NCI-H82 treated with DMSO at 0.1 percent for 48 hours (cell line): ENCODE results near the gene OR10G4.
"Not testable (repeated sequence)": the region's sequence is repeated elsewhere in the genome, so short reads cannot be mapped to it uniquely, and the experiment has no call there.

Experiments
- DNase-seq: peaks from one replicate; lab custom pipeline; 2025; ENCODE audit not compliant: unreplicated experiment; lab: John Stamatoyannopoulos, UW

The OR10G4 gene, protein sequence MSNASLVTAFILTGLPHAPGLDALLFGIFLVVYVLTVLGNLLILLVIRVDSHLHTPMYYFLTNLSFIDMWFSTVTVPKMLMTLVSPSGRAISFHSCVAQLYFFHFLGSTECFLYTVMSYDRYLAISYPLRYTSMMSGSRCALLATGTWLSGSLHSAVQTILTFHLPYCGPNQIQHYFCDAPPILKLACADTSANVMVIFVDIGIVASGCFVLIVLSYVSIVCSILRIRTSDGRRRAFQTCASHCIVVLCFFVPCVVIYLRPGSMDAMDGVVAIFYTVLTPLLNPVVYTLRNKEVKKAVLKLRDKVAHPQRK

DNA sequence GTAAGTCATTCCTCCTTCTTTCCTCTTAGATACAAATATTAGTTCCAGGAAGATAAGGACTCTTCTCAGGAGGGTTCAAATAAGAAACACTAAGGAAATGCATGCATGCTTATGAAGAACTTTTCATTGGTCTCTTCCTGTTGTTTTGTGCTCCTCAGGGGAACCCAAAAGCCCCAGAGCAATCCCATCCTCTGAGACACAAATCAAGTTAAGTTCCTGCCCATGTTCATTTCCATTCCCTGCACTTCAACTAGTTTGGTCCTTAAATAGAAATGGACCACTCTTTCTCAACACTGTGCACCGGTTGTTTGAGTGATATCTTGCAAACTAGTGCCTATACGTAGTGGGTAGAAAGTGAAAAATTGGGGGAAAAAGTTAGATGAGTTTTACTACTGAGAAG, at the start of gene OR10G4:
TSS of gene OR10G4 (plus strand) at position 301 of the 400 bp plus-strand sequence. CDS start 2,578 bp downstream, outside the sequence.
- no peak for DNase-seq

DNA sequence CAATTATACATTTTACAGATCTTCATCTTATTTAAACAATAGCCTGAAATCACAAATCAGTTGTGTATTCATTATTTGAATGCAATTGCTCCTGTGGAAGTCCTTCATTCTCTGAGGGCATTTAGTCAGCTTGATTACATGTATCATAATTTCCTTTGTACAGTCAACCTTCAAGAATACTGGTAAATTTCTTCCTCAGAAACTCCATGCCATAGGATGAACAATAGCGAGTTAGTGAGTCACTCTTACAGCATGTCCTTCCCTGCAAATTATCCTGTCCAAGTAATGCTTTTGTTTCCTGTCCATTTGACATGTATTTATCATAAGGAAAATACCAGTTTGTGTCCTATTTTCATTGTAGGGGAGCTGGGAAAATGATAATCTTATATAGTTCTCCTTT, 39.0 kb upstream of the OR10G4 start:
- DNase-seq: no peak

DNA sequence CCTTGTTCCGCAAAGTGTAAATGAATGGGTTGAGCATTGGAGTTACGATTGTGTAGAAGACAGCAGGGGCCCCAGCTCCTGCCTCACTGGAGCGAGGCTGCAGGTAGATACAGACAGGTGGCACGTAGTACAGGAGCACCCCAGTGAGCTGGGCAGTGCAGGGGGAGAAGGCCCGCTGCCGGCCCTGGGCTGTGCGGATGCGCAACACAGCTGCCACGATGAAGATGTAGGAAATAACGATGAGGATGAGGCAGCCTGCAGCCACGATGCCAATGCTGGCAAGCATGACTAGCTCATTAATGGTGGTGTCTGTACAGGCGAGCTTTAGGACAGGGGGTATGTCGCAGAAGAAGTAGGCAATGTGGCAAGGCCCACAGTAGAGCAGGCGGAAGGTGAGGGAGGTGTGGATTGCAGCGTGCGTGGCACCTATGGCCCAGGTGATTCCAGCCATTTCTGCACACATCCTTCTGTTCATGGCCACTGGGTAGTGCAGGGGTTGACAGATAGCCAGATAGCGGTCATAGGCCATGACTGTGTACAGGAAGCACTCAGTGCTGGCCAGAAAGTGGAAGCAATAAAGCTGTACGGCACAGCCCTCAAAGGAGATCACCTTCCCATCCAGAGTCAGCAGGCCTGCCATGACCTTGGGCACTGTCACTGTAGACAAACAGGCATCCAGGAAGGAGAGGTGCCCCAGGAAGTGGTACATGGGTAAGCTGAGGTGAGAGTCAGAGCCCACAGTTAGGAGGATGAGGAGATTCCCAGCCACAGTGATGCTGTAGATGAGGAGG, 35.8 kb upstream of the OR10G4 start:
- no peak for DNase-seq

DNA sequence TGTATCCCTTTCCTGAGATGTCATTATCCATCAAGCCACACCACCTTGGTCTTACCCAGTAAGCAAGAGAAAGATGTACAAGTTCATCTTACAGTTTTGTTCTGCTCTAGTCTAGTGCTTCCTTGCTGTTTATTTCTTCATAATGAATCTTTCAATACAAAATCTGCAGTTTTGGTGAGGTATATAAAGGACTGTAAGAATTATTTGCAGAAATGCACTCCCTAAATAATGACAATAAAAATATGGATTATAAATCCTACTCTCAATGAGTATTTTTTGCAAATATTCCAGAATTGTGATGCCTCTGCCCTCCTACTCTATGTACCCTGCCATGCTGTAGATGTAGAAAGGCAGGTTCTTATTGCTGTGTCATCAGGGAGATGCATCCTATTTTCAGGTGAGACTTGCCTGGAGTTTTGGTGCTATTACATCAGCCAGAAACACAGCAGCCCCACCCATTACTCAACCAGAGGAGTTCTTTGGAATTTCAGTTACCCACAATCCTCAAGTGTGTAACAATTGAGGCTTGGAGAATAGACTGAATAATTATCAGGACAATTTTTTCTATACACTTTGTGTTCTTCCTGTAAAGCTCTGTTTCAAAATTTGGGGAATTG, 35.0 kb upstream of the OR10G4 start, which contains the start of gene OR10S1:
TSS of gene OR10S1 (minus strand) at position 51 of the 617 bp plus-strand sequence. CDS start 117 bp downstream, outside the sequence.
- DNase-seq: no peak

DNA sequence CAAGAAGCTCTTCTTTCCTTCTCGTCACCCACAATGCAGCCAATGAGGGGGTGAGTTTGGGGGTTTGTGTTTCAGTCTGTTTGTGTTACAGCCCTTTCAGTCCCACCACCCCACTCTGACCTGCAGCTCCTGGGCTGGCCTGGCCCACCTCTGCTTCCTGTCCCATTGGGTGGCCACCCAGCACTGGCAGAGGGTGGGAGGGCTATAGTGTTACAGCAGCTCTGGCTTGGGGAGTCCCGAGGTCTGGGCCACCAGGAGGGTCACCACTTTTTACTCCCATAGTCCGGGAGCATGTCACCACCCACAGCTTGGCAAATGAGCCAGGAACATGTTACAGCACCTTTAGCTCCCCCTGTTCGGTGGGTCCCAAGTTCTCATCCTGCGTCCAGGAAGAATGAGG, 33.5 kb upstream of the OR10G4 start:
- DNase-seq: no peak

DNA sequence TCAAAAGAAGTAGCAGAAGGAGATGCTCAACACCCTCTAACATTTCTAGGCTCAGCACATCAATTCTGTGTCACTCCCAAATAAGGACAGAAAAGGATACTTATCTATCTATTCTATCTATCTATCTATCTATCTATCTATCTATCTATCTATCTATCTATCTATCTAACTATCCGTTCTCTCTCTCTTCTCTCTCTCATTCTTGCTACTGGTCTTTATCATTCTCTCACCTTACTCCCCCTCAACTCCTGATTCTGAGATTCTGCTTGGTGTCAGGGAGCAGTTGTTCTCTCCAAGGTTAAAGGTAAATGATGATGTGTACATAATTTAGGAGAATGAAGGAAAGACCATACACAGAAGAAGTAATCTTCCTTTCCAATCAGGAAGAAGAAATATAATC, 17.7 kb upstream of the OR10G4 start, which contains the start of gene OR10G6:
TSS of gene OR10G6 (minus strand) at position 43 of the 400 bp plus-strand sequence. CDS start at position 43, 0 bp downstream.
- no peak for DNase-seq

DNA sequence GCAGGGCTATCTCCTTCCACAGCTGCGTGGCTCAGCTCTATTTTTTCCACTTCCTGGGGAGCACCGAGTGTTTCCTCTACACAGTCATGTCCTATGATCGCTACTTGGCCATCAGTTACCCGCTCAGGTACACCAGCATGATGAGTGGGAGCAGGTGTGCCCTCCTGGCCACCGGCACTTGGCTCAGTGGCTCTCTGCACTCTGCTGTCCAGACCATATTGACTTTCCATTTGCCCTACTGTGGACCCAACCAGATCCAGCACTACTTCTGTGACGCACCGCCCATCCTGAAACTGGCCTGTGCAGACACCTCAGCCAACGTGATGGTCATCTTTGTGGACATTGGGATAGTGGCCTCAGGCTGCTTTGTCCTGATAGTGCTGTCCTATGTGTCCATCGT, 3.0 kb downstream of the OR10G4 start:
- DNase-seq: not testable (repeated sequence)

DNA sequence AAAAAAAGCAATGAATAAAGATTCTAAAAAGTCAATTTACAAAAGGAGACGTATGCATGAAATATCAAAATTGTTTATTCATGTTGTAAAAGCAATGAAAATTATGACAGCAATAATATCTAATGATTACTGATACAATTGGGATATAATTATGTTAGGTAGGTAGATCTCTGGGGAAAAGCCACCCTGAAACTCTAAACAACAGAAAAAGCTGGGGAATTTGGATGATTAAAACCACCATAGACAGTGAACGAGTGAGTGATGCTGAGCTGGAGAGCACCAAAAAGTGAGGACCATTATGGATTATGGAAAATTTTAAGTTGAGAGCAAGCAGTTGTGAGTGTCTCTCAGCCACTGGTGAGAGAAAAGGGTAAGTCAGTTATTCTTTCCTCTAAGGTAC, 13.7 kb downstream of the OR10G4 start, which contains the start of gene OR10G8:
TSS of gene OR10G8 (plus strand) at position 301 of the 400 bp plus-strand sequence. CDS start 2,825 bp downstream, outside the sequence.
- no peak for DNase-seq

DNA sequence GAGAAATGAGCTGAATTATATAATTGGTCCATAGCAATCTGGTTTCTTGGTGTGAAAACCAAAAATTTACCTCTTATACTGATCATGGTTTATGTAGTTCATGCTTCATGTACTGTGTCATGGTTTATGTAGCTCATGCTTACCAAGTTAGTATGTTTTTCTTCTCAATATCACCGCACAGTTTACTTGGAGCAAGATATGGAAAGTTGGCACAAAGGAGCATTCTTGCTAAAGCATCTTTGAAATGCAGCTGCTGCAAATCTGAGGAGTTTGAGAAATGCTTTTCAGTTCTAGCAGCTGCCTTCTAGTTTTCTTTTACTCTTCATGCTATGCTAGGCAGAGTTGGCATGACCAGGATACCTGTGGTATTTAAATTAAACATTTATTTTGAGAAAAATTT, 23.9 kb downstream of the OR10G4 start:
- DNase-seq: no peak

DNA sequence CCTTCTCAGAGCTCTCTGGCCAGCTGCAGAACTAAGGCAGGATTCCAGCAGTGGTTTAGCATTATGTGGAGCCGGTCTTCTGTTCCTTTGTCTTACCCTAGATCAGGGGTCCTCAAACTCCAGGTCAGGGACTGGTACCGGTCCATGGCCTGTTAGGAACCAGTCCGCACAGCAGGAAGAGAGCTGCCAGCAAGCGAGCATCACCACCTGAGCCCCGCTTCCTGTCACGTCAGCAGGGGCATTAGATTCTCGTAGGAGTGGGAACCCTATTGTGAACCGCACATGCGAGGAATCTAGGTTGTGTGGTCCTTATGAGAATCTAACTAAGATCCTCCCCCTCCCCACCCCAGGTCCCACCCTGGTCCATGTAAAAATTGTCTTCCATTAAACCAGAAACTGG, 26.8 kb downstream of the OR10G4 start:
- no peak for DNase-seq

DNA sequence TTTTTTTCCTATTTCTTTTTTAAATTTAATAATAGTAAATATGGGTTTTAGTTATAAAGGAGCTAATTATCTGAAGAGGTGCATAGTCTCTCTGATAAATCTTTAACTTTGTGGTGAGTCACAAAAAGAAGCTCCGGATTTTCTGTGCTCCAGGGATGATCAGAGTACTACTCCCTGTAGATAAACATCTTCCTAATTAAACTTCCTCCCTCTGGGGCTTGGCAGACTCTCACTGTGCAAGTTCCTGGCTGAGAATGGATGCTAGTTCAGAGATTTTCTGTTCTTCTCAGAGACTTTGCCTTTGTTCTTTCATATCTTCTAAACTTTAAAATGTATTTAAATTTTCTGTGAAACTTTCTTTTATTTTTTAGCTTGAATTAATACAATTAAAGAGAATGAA, 28.5 kb downstream of the OR10G4 start, which contains the start of gene OR10G7:
TSS of gene OR10G7 (minus strand) at position 72 of the 400 bp plus-strand sequence. CDS start 2,324 bp downstream, outside the sequence.
- DNase-seq: no peak

DNA sequence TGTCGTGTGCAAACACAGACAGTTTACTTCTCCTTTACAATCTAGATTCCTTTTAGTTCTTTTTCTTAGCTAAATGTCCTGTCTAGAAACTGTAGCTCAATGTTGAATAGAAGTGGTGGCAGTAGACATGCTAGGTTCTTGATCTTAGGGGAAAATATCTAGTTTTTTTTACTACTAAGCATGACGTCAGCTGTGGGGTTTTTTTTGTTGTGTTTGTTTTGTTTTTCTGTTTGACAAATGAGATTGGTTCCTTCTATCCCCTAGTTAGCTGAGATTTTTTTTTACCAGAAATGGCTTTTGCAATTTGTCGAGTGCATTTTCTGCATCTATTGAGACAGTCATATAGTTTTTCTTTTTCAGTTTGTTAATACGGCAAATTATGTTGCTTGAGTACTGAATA, 30.6 kb downstream of the OR10G4 start:
- no peak for DNase-seq

DNA sequence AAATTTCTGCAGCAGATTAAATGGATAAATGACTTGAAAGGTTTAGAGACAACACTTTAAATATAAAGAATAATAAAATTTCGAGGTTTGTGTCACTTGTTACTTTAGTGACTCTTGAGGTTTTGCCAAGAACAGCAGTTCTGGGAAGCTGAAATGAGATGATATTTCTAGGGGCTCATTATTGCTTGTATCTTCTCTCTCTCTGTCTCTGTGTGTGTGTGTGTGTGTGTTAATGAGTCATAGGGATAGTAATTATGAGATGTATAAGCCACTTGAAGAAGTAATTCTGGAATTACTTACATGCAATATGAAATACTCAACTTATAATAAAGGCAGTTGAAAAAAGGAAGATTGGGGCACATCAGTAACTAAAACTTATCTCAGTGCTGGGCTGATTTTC, 38.0 kb downstream of the OR10G4 start:
- DNase-seq: no peak

DNA sequence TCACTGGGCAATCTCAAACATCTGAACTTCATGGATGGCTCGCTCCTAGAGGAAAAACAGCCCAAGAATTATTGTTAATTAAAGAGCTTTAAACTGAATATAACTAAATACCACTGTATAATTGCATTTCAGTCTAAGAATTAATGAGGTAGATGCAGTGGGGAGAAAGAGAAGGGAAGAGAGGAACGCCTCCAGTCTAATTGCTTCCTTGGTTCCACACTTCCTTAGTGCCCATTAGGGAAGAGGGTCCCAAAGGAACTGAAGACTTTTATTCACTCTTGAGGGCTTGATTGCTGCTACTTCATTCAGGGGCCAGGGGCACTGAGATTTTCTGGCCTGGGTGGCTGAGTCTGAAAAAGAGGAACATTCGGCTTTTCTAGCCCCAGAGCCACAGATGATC, 40.2 kb downstream of the OR10G4 start:
- DNase-seq: no peak
